ENCODE measurements around the gene NFATC4. TPM values are rescaled to one million over a fixed set of nuclear protein-coding genes. Genes with fewer than 3 reads are reported as not detected.

NFATC4 gene
- total and polyA plus RNA-seq, 3 experiments from 2014 or later: 0.81 to 1.5 TPM; not detected in 1

GRCh38 chr14:24427537-24428508, 59.8 kb downstream of the NFATC4 start:
- H3K27ac Mint-ChIP-seq: peak overlapping the region in 7 of 8 donors; percentile 48 to 87 (median 79)
- no peaks in the 10 kb centered on the region for H3K27me3 Mint-ChIP-seq
- H3K27ac ChIP-seq (ENCODE audit: low read depth, low read length): no peak overlapping the region

GRCh38 chr14:24428628-24429394, 60.8 kb downstream of the NFATC4 start:
- H3K36me3 ChIP-seq (ENCODE audit: insufficient read depth, low read length): peaks cover 15% of the 10 kb centered on the region
- Mint-ChIP-seq H3K4me3 (peak overlapping the region; percentile 84 to 95 (median 89)), H3K36me3 (peaks cover 0 to 34% (median 7%) of the 10 kb centered on the region in 3 donors), H3K27ac (peak overlapping the region; percentile 77 to 100 (median 99)), H3K27me3 (no peaks in the 10 kb centered on the region), H3K4me1 (peaks cover 27 to 56% (median 44%) of the 10 kb centered on the region in 3 donors), H3K9me3 (no peaks in the 10 kb centered on the region)
- POLR2A ChIA-PET: interaction anchor here (1.5 to 4.4 kb wide), 3 partner anchors 14 to 129 kb away, joined by 5 to 54 read pairs (median 13); partner anchors contain the start of genes CIDEB, DHRS1, NOP9 and SDR39U1
- CTCF ChIA-PET: interaction anchor here (1.2 to 22.1 kb wide), 5 partner anchors 10 to 120 kb away, joined by 3 to 486 read pairs (median 26); partner anchors contain the start of genes ADCY4, CIDEB, LTB4R2 and RIPK3
- H3K27me3 ChIP-seq (ENCODE audit: insufficient read depth, low read length, poor library complexity, severe bottlenecking): no peaks in the 10 kb centered on the region
- H3K4me3 ChIP-seq (ENCODE audit: low read length): peak overlapping the region; percentile 68
- H3K27ac ChIP-seq (ENCODE audit: low read depth, low read length): peak overlapping the region; percentile 96
- H3K9me3 ChIP-seq (ENCODE audit: low read length): no peaks in the 10 kb centered on the region
- DNase-seq: no peak
- H3K4me1 ChIP-seq (ENCODE audit: insufficient read depth, low read length): peaks cover 60% of the 10 kb centered on the region

More at GRCh38 chr14:24427537-24428508, 59.8 kb downstream of the NFATC4 start:
- H3K4me1 ChIP-seq (ENCODE audit: insufficient read depth, low read length): peaks cover 62% of the 10 kb centered on the region
- Mint-ChIP-seq H3K4me3 (peak overlapping the region in 3 of 7 donors; percentile 22 to 50 (median 25)), H3K36me3 (peaks cover 0 to 24% (median 3%) of the 10 kb centered on the region in 3 donors), H3K9me3 (no peaks in the 10 kb centered on the region), H3K4me1 (peaks cover 27 to 51% (median 40%) of the 10 kb centered on the region in 3 donors)
- no peak for DNase-seq
- peaks cover 6% of the 10 kb centered on the region for H3K36me3 ChIP-seq (ENCODE audit: insufficient read depth, low read length)
- no peaks in the 10 kb centered on the region for H3K9me3 ChIP-seq (ENCODE audit: low read length)
- H3K4me3 ChIP-seq (ENCODE audit: low read length): no peak overlapping the region
- H3K27me3 ChIP-seq (ENCODE audit: insufficient read depth, low read length, poor library complexity, severe bottlenecking): no peaks in the 10 kb centered on the region
- POLR2A ChIA-PET: interaction anchor here (3.3 to 4.4 kb wide), 2 partner anchors 15 to 128 kb away, joined by 13 to 54 read pairs; partner anchors contain the start of genes DHRS1, NOP9 and SDR39U1
- CTCF ChIA-PET: interaction anchor here (0.9 to 22.1 kb wide), 4 partner anchors 15 to 119 kb away, joined by 3 to 486 read pairs (median 26); partner anchors contain the start of genes ADCY4, CIDEB, LTB4R2 and RIPK3

Other genes with a start within 250 kb of the NFATC4 start
Only the 30 nearest of the 31 such genes appear.
- 1 to 10 TPM in 1 of 2 experiments, under 1 TPM in 1; 0.58 to 1.1 TPM for gene FITM1, start 237.5 kb upstream of the NFATC4 start, total RNA-seq
- gene FITM1, start 237.5 kb upstream of the NFATC4 start, polyA plus RNA-seq: not detected
- gene PSME1, start 232.0 kb upstream of the NFATC4 start, total RNA-seq: 100 to 1,000 TPM; 343 to 347 TPM
- gene PSME1, start 232.0 kb upstream of the NFATC4 start, polyA plus RNA-seq: 1,041 TPM
- 10 to 100 TPM; 28.1 to 30.2 TPM for gene EMC9, start 226.6 kb upstream of the NFATC4 start, total RNA-seq
- gene EMC9, start 226.6 kb upstream of the NFATC4 start, polyA plus RNA-seq: 15.0 TPM
- gene PSME2, start 221.6 kb upstream of the NFATC4 start, total RNA-seq: 100 to 1,000 TPM; 368 to 376 TPM
- gene PSME2, start 221.6 kb upstream of the NFATC4 start, polyA plus RNA-seq: 534 TPM
- gene RNF31, start 220.7 kb upstream of the NFATC4 start, total RNA-seq: 10 to 100 TPM; 85.9 TPM
- 71.5 TPM for gene RNF31, start 220.7 kb upstream of the NFATC4 start, polyA plus RNA-seq
- 10 to 100 TPM; 62.0 to 68.6 TPM for gene IRF9, start 206.9 kb upstream of the NFATC4 start, total RNA-seq
- 91.7 TPM for gene IRF9, start 206.9 kb upstream of the NFATC4 start, polyA plus RNA-seq
- 10 to 100 TPM; 24.5 to 26.7 TPM for gene REC8, start 196.1 kb upstream of the NFATC4 start, total RNA-seq
- gene REC8, start 196.1 kb upstream of the NFATC4 start, polyA plus RNA-seq: 10.0 TPM
- 100 to 1,000 TPM; 164 to 172 TPM for gene IPO4, start 179.4 kb upstream of the NFATC4 start, total RNA-seq
- gene IPO4, start 179.4 kb upstream of the NFATC4 start, polyA plus RNA-seq: 20.9 TPM
- 10 to 100 TPM; 31.3 to 34.0 TPM for gene TM9SF1, start 172.7 kb upstream of the NFATC4 start, total RNA-seq
- 30.0 TPM for gene TM9SF1, start 172.7 kb upstream of the NFATC4 start, polyA plus RNA-seq
- gene TSSK4, start 162.5 kb upstream of the NFATC4 start, total RNA-seq: under 1 TPM; 0.26 to 0.44 TPM
- gene TSSK4, start 162.5 kb upstream of the NFATC4 start, polyA plus RNA-seq: 1.2 TPM
- gene CHMP4A, start 154.7 kb upstream of the NFATC4 start, total RNA-seq: 10 to 100 TPM; 86.4 to 87.6 TPM
- gene CHMP4A, start 154.7 kb upstream of the NFATC4 start, polyA plus RNA-seq: 159 TPM
- 10 to 100 TPM; 15.5 to 16.2 TPM for gene MDP1, start 152.1 kb upstream of the NFATC4 start, total RNA-seq
- gene MDP1, start 152.1 kb upstream of the NFATC4 start, polyA plus RNA-seq: 25.8 TPM
- gene NEDD8, start 135.8 kb upstream of the NFATC4 start, total RNA-seq: 100 to 1,000 TPM; 232 to 240 TPM
- 364 TPM for gene NEDD8, start 135.8 kb upstream of the NFATC4 start, polyA plus RNA-seq
- 10 to 100 TPM; 43.6 to 48.6 TPM for gene GMPR2, start 135.3 kb upstream of the NFATC4 start, total RNA-seq
- gene GMPR2, start 135.3 kb upstream of the NFATC4 start, polyA plus RNA-seq: 96.8 TPM
- gene TINF2, start 125.6 kb upstream of the NFATC4 start, total RNA-seq: 100 to 1,000 TPM; 101 to 106 TPM
- 161 TPM for gene TINF2, start 125.6 kb upstream of the NFATC4 start, polyA plus RNA-seq
- 1 to 10 TPM; 3.2 to 3.7 TPM for gene TGM1, start 105.0 kb upstream of the NFATC4 start, total RNA-seq
- not detected for gene TGM1, start 105.0 kb upstream of the NFATC4 start, polyA plus RNA-seq
- 10 to 100 TPM; 41.0 to 41.8 TPM for gene RABGGTA, start 96.6 kb upstream of the NFATC4 start, total RNA-seq
- 37.7 TPM for gene RABGGTA, start 96.6 kb upstream of the NFATC4 start, polyA plus RNA-seq
- 1 to 10 TPM; 9.3 to 9.8 TPM for gene DHRS1, start 68.4 kb upstream of the NFATC4 start, total RNA-seq
- gene DHRS1, start 68.4 kb upstream of the NFATC4 start, polyA plus RNA-seq: 34.8 TPM
- 10 to 100 TPM; 44.1 to 47.1 TPM for gene NOP9, start 68.3 kb upstream of the NFATC4 start, total RNA-seq
- gene NOP9, start 68.3 kb upstream of the NFATC4 start, polyA plus RNA-seq: 2.1 TPM
- 10 to 100 TPM; 12.4 to 12.7 TPM for gene CIDEB, start 60.2 kb upstream of the NFATC4 start, total RNA-seq
- 27.5 TPM for gene CIDEB, start 60.2 kb upstream of the NFATC4 start, polyA plus RNA-seq
- gene LTB4R2, start 58.0 kb upstream of the NFATC4 start, total RNA-seq: 1 to 10 TPM; 8.3 to 8.7 TPM
- 2.6 TPM for gene LTB4R2, start 58.0 kb upstream of the NFATC4 start, polyA plus RNA-seq
- 10 to 100 TPM in 1 of 2 experiments, 1 to 10 TPM in 1; 9.8 to 12.3 TPM for gene LTB4R, start 56.7 kb upstream of the NFATC4 start, total RNA-seq
- gene LTB4R, start 56.7 kb upstream of the NFATC4 start, polyA plus RNA-seq: 10.3 TPM
- 1 to 10 TPM in 1 of 2 experiments, under 1 TPM in 1; 0.84 to 1.5 TPM for gene ADCY4, start 33.1 kb upstream of the NFATC4 start, total RNA-seq
- gene ADCY4, start 33.1 kb upstream of the NFATC4 start, polyA plus RNA-seq: 0.64 TPM
- 10 to 100 TPM; 11.6 to 12.5 TPM for gene RIPK3, start 28.2 kb upstream of the NFATC4 start, total RNA-seq
- 15.4 TPM for gene RIPK3, start 28.2 kb upstream of the NFATC4 start, polyA plus RNA-seq
- under 1 TPM; 0.02 to 0.04 TPM for gene NYNRIN, start 30.8 kb downstream of the NFATC4 start, total RNA-seq
- gene NYNRIN, start 30.8 kb downstream of the NFATC4 start, polyA plus RNA-seq: not detected
- gene CBLN3, start 61.5 kb downstream of the NFATC4 start, total RNA-seq: 1 to 10 TPM; 7.4 to 7.7 TPM
- gene CBLN3, start 61.5 kb downstream of the NFATC4 start, polyA plus RNA-seq: not detected
- 10 to 100 TPM; 68.8 to 72.3 TPM for gene KHNYN, start 61.8 kb downstream of the NFATC4 start, total RNA-seq
- 21.1 TPM for gene KHNYN, start 61.8 kb downstream of the NFATC4 start, polyA plus RNA-seq
- gene SDR39U1, start 74.6 kb downstream of the NFATC4 start, total RNA-seq: 10 to 100 TPM; 58.1 to 59.6 TPM
- gene SDR39U1, start 74.6 kb downstream of the NFATC4 start, polyA plus RNA-seq: 67.7 TPM
- gene CMA1, start 140.1 kb downstream of the NFATC4 start, total RNA-seq: not detected
- gene CMA1, start 140.1 kb downstream of the NFATC4 start, polyA plus RNA-seq: not detected
- gene CTSG, start 208.1 kb downstream of the NFATC4 start, total RNA-seq: not detected
- gene CTSG, start 208.1 kb downstream of the NFATC4 start, polyA plus RNA-seq: not detected

All from CD8-positive, alpha-beta memory T cell (primary cell).